Stimulated activated CD4-positive, alpha-beta T cell treated with anti-CD3 and anti-CD28 coated beads, Interleukin-15, amount 100 ng/mL, for 1 hour (primary cell): ENCODE results near the gene AOX1.
"Not testable (repeated sequence)": the region's sequence is repeated elsewhere in the genome, so short reads cannot be mapped to it uniquely, and the experiment has no call there.

ENCODE experiments used
- DNase-seq, 2 donors: peaks; one replicate each; pipeline ENCODE4 v3.0.0-alpha.2; 2020; ENCODE audit warnings: low read depth in 1 of 2, low spot score in 1 of 2

The AOX1 gene

GRCh38 chr2:200700856-200701255, 115.0 kb downstream of the AOX1 start:
- no peak for DNase-seq

- no peak for DNase-seq
Measured at GRCh38 chr2:200702044-200702443, 116.2 kb downstream of the AOX1 start.

GRCh38 chr2:200702646-200703118, 116.9 kb downstream of the AOX1 start:
- peak in 1 of 2 donors; percentile 32 for DNase-seq

- no peak for DNase-seq
Measured at GRCh38 chr2:200703127-200703925, 117.5 kb downstream of the AOX1 start.

GRCh38 chr2:200703926-200704637, 118.3 kb downstream of the AOX1 start:
- no peak for DNase-seq

- DNase-seq = no peak
Measured at GRCh38 chr2:200705305-200706041, 119.7 kb downstream of the AOX1 start.

- DNase-seq = no peak
Measured at GRCh38 chr2:200708943-200709342, 123.1 kb downstream of the AOX1 start.

- peak; percentile 72 to 77 for DNase-seq
Measured at GRCh38 chr2:200713003-200713703, 127.3 kb downstream of the AOX1 start.

GRCh38 chr2:200713704-200714064, 127.9 kb downstream of the AOX1 start:
- DNase-seq = no peak

- not testable (repeated sequence) for DNase-seq
Measured at GRCh38 chr2:200715014-200715413, 129.2 kb downstream of the AOX1 start.

- DNase-seq = no peak
Measured at GRCh38 chr2:200716386-200716785, 130.6 kb downstream of the AOX1 start.
